Cardiac fibroblast (primary cell): Measurements from ENCODE around the gene ARID1B.

Experiments
- DNase-seq, 2 donors: peaks; one replicate each; pipeline versions ENCODE4 v3.0.0 to v3.0.0-alpha.2; 2010; ENCODE audit warnings: low read depth in 2 of 2
- H3K4me3 ChIP-seq, 2 donors: replicated peaks in 1 of 2; 1 replicate in 1 of 2; 2 replicates in 1 of 2; pipeline ENCODE4 v1.5.1; 2011; ENCODE audit warnings: low read depth in 2 of 2, low read length in 2 of 2, mild to moderate bottlenecking in 2 of 2, moderate library complexity in 1 of 2
- TF ChIP-seq, protein P1 (sequence below): IDR thresholded peaks from one replicate; pipeline ENCODE4 v1.5.1; 2011; ENCODE audit warnings: low read depth, mild to moderate bottlenecking, low read length, inconsistent platforms

The ARID1B gene

DNA sequence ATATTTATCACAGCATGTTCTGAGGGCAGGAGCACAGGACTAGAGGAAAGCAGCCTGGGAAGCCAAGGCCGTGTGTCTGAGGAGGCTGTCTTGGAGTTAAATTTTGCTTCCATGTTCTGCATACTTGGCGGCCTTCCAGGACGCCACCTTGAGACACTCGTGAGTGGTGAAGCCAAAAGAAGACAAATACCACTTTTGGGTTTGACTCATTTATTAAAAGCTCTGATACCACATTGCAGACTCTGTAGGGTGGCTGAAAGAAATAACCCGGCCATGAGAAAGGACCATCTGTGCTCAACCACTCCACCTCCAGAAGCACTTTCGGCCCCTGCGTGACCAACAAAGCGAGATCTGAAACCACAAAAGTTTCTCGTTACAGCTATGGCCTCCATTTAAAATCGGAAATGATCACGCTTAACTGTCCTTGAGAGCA lies 426.1 kb downstream of the ARID1B start:
- TF ChIP-seq, protein P1, sequence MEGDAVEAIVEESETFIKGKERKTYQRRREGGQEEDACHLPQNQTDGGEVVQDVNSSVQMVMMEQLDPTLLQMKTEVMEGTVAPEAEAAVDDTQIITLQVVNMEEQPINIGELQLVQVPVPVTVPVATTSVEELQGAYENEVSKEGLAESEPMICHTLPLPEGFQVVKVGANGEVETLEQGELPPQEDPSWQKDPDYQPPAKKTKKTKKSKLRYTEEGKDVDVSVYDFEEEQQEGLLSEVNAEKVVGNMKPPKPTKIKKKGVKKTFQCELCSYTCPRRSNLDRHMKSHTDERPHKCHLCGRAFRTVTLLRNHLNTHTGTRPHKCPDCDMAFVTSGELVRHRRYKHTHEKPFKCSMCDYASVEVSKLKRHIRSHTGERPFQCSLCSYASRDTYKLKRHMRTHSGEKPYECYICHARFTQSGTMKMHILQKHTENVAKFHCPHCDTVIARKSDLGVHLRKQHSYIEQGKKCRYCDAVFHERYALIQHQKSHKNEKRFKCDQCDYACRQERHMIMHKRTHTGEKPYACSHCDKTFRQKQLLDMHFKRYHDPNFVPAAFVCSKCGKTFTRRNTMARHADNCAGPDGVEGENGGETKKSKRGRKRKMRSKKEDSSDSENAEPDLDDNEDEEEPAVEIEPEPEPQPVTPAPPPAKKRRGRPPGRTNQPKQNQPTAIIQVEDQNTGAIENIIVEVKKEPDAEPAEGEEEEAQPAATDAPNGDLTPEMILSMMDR, result no peak
- DNase-seq, result no peak
- no peak overlapping the region for H3K4me3 ChIP-seq

DNA sequence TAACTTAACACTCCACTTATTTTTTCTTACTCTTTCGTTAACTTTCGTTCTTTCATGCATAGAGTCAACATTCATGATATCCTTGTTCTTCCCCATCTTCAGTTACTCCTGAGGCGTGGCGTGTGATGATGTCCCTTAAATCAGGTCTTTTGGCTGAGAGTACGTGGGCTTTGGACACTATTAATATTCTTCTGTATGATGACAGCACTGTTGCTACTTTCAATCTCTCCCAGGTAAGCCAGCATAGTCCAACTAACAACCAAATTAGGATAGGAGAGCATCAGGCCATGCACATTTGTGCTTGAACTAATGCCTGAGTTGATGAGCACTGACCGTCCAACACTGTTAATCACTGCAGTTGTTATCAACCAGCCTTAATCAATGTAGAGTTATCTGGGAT lies 426.6 kb downstream of the ARID1B start:
- no peak overlapping the region for H3K4me3 ChIP-seq
- DNase-seq, result no peak
- TF ChIP-seq, protein P1, result no peak

DNA sequence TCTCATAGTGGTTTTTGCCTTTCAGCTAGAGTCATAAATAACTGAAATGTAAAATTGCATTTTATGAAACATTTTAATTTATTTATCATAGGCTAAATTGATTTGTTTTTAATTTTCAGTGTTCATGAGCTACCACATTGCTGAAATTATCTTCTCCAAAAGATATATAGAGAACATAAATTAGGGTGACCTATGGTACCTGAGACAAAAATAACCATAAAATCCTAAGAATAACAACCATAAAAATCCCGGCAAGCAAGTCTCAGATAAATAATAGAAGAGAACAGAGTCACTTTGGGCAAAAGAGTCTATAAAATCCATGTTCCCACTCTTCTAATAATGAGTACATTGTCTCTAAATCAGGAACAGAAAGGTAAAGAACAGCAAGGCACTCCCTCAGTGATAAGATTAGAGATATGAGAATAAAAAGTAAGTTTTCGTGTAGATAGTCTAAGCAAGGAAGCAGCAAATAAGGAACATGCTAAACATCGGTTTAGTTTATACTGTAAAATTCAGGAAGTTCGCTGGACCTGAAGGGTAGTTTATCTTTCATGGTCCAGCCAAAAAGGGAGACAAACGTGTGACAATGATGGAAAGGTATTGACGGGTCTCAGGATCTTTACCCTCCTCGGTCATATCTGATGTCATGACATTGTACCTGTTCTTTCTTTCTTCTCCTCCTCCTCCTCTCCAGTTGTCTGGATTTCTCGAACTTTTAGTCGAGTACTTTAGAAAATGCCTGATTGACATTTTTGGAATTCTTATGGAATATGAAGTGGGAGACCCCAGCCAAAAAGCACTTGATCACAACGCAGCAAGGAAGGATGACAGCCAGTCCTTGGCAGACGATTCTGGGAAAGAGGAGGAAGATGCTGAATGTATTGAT lies 428.5 kb downstream of the ARID1B start:
- DNase-seq, result no peak
- TF ChIP-seq, protein P1, result no peak
- no peak overlapping the region for H3K4me3 ChIP-seq

DNA sequence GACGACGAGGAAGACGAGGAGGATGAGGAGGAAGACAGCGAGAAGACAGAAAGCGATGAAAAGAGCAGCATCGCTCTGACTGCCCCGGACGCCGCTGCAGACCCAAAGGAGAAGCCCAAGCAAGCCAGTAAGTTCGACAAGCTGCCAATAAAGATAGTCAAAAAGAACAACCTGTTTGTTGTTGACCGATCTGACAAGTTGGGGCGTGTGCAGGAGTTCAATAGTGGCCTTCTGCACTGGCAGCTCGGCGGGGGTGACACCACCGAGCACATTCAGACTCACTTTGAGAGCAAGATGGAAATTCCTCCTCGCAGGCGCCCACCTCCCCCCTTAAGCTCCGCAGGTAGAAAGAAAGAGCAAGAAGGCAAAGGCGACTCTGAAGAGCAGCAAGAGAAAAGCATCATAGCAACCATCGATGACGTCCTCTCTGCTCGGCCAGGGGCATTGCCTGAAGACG lies 429.2 kb downstream of the ARID1B start:
- TF ChIP-seq, protein P1, result no peak
- DNase-seq, result no peak
- no peak overlapping the region for H3K4me3 ChIP-seq

DNA sequence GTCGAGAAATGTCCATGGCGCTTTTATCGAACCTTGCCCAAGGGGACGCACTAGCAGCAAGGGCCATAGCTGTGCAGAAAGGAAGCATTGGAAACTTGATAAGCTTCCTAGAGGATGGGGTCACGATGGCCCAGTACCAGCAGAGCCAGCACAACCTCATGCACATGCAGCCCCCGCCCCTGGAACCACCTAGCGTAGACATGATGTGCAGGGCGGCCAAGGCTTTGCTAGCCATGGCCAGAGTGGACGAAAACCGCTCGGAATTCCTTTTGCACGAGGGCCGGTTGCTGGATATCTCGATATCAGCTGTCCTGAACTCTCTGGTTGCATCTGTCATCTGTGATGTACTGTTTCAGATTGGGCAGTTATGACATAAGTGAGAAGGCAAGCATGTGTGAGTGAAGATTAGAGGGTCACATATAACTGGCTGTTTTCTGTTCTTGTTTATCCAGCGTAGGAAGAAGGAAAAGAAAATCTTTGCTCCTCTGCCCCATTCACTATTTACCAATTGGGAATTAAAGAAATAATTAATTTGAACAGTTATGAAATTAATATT lies 430.4 kb downstream of the ARID1B start:
- TF ChIP-seq, protein P1, result no peak
- DNase-seq, result no peak

DNA sequence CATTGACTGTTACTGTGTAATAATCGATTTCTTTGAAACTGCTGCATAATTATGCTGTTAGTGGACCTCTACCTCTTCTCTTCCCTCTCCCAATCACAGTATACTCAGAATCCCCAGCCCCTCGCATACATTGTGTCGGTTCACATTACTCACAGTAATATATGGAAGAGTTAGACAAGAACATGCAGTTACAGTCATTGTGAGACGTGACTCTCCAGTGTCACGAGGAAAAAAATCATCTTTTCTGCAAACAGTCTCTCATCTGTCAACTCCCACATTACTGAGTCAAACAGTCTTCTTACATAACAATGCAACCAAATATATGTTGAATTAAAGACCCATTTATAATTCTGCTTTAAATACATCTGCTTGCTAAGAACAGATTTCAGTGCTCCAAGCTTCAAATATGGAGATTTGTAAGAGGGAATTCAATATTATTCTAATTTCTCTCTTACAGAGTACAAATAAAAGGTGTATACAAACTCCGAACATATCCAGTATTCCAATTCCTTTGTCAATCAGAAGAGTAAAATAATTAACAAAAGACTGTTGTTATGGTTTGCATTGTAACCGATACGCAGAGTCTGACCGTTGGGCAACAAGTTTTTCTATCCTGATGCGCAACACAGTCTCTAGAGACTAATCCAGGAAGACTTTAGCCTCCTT lies 432.8 kb downstream of the ARID1B start:
- DNase-seq, result no peak
- H3K4me3 ChIP-seq, result no peak overlapping the region
- TF ChIP-seq, protein P1, result no peak

More for the DNA sequence above, 430.4 kb downstream of the ARID1B start:
- H3K4me3 ChIP-seq, result no peak overlapping the region
